ENCODE results near the gene ZNF830. TPM values are rescaled to one million over a fixed set of nuclear protein-coding genes. Genes with fewer than 3 reads are reported as not detected.
"Not testable (repeated sequence)": the region's sequence is repeated elsewhere in the genome, so short reads cannot be mapped to it uniquely, and the experiment has no call there.

The ZNF830 gene
- total RNA-seq, 1 experiment from 2014 or later: 19.2 TPM

DNA sequence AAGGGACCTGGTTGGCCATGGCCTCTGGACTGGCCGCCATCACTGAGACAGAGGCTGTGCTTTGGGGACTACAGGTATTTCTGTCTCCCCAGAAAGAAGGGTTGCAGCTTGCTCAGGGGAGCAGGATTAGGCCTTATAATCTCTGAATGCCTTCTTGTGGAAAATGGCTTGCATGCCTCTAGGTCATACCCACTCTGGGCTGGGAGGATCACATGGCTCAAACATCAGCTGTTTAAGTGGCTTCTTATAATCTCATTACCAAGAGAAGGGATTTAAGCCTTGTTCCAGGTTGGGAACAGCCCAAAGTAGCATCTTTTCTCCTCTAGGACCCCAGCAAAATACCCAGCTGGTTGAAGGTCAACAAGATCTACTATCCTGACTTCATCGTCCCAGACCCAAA, 38.1 kb downstream of the ZNF830 start:
- Mint-ChIP-seq H3K27ac (no peak overlapping the region), H3K36me3 (ENCODE audit: insufficient read depth in 1 of 3, low read depth in 3 of 3) (peaks cover 36 to 99% (median 95%) of the 10 kb centered on the region in 3 experiments)
- H3K56ac ChIP-seq (ENCODE audit: insufficient read length, low read depth, low read length): no peak overlapping the region

DNA sequence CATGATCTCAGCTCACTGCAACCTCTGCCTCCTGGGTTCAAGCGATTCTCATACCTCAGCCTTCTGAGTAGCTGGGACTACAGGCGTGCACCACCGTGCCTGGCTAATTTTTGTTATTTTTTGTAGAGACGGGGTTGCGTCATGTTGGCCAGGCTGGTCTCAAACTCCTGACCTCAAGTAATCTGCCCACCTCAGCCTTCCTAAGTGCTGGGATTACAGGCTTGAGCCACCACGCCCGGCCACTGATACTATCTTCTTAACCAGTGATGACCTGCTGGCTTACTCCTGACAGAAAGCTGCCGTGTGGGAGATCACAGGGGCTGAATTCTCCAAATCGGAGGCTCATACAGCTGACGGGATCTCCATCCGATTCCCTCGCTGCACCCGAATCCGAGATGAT, 39.6 kb downstream of the ZNF830 start:
- H3K4me3 Mint-ChIP-seq; H4K8ac ChIP-seq (replicated peaks; ENCODE audit: insufficient read length, low read depth, low read length); DNase-seq; H3K18ac ChIP-seq (ENCODE audit: insufficient read length, low read depth, low read length); H3K9me3 Mint-ChIP-seq; H3T11ph ChIP-seq (ENCODE audit: low read length); H3K23me2 ChIP-seq (ENCODE audit: insufficient read length, low read depth, low read length, poor library complexity, severe bottlenecking); H3K4me1 Mint-ChIP-seq; H4K20me1 ChIP-seq (ENCODE audit: control insufficient read depth, insufficient read depth, insufficient read length); H3K23ac ChIP-seq (ENCODE audit: insufficient read length, low read depth, low read length); H3K27me3 Mint-ChIP-seq (ENCODE audit: low read depth); H3K9ac ChIP-seq (ENCODE audit: extremely low read depth, insufficient read length, low read length); H3K4ac ChIP-seq (ENCODE audit: low read depth, low read length); H3K14ac ChIP-seq (ENCODE audit: insufficient read depth, low read length); H3K4me2 ChIP-seq (ENCODE audit: insufficient read depth, insufficient read length, low read length); H3K9me3 ChIP-seq (ENCODE audit: control insufficient read depth, low read depth, low read length); H3K27ac Mint-ChIP-seq; H2BK15ac ChIP-seq (ENCODE audit: low read depth, low read length); H2BK12ac ChIP-seq (ENCODE audit: insufficient read length, low read depth, low read length); H3K79me1 ChIP-seq (ENCODE audit: insufficient read depth, low read depth, low read length, poor library complexity, severe bottlenecking); H2BK20ac ChIP-seq (ENCODE audit: low read depth, low read length, poor library complexity, severe bottlenecking); H4K5ac ChIP-seq (ENCODE audit: insufficient read length, low read depth, low read length); H2BK5ac ChIP-seq (ENCODE audit: insufficient read length, low read length); H2AK5ac ChIP-seq (ENCODE audit: insufficient read length, low read length); H4K91ac ChIP-seq (ENCODE audit: insufficient read length, low read depth, low read length); H2BK120ac ChIP-seq (ENCODE audit: low read depth, low read length, poor library complexity, severe bottlenecking); H3K27ac ChIP-seq (ENCODE audit: insufficient read length, low read depth, low read length); H3K56ac ChIP-seq (ENCODE audit: insufficient read length, low read depth, low read length); H3K27me3 ChIP-seq (ENCODE audit: insufficient read depth, low read length); H3K79me2 ChIP-seq (ENCODE audit: insufficient read depth, low read length); H3K4me1 ChIP-seq (ENCODE audit: insufficient read depth, low read length); H2AFZ ChIP-seq (ENCODE audit: low read length): not testable (repeated sequence)
- WGBS (ENCODE audit: extremely low coverage, insufficient read length, low lambda C conversion rate): no CpG with 5 or more reads among the region's 14 CpGs
- H3K36me3 Mint-ChIP-seq (ENCODE audit: insufficient read depth in 1 of 3, low read depth in 3 of 3): peaks cover 33 to 99% (median 95%) of the 10 kb centered on the region in 3 experiments

More for the DNA sequence above, 38.1 kb downstream of the ZNF830 start:
- Mint-ChIP-seq H3K4me1 (no peaks in the 10 kb centered on the region), H3K27me3 (ENCODE audit: low read depth) (no peaks in the 10 kb centered on the region), H3K9me3 (no peaks in the 10 kb centered on the region), H3K4me3 (no peak overlapping the region)
- no peak for DNase-seq
- H3K4ac ChIP-seq (ENCODE audit: low read depth, low read length): no peak overlapping the region
- H3K23ac ChIP-seq (ENCODE audit: insufficient read length, low read depth, low read length): no peak overlapping the region
- no peak overlapping the region for H2BK15ac ChIP-seq (ENCODE audit: low read depth, low read length)
- H2AFZ ChIP-seq (ENCODE audit: low read length): no peak overlapping the region
- no peak overlapping the region for H4K91ac ChIP-seq (ENCODE audit: insufficient read length, low read depth, low read length)
- no peaks in the 10 kb centered on the region for H3K23me2 ChIP-seq (ENCODE audit: insufficient read length, low read depth, low read length, poor library complexity, severe bottlenecking)
- H2BK20ac ChIP-seq (ENCODE audit: low read depth, low read length, poor library complexity, severe bottlenecking): no peak overlapping the region
- H2BK5ac ChIP-seq (ENCODE audit: insufficient read length, low read length): no peak overlapping the region
- no peaks in the 10 kb centered on the region for H3K79me1 ChIP-seq (ENCODE audit: insufficient read depth, low read depth, low read length, poor library complexity, severe bottlenecking)
- H3K27ac ChIP-seq (ENCODE audit: insufficient read length, low read depth, low read length): no peak overlapping the region
- no peak overlapping the region for H3K4me2 ChIP-seq (ENCODE audit: insufficient read depth, insufficient read length, low read length)
- H2AK5ac ChIP-seq (ENCODE audit: insufficient read length, low read length): no peak overlapping the region
- H2BK120ac ChIP-seq (ENCODE audit: low read depth, low read length, poor library complexity, severe bottlenecking): no peak overlapping the region
- WGBS (ENCODE audit: extremely low coverage, insufficient read length, low lambda C conversion rate): no CpG with 5 or more reads among the region's 2 CpGs
- H3K18ac ChIP-seq (ENCODE audit: insufficient read length, low read depth, low read length): no peak overlapping the region
- H4K20me1 ChIP-seq (ENCODE audit: control insufficient read depth, insufficient read depth, insufficient read length): no peaks in the 10 kb centered on the region
- no peaks in the 10 kb centered on the region for H3K4me1 ChIP-seq (ENCODE audit: insufficient read depth, low read length)
- no peaks in the 10 kb centered on the region for H3K27me3 ChIP-seq (ENCODE audit: insufficient read depth, low read length)
- TF ChIP-seq, protein P1, sequence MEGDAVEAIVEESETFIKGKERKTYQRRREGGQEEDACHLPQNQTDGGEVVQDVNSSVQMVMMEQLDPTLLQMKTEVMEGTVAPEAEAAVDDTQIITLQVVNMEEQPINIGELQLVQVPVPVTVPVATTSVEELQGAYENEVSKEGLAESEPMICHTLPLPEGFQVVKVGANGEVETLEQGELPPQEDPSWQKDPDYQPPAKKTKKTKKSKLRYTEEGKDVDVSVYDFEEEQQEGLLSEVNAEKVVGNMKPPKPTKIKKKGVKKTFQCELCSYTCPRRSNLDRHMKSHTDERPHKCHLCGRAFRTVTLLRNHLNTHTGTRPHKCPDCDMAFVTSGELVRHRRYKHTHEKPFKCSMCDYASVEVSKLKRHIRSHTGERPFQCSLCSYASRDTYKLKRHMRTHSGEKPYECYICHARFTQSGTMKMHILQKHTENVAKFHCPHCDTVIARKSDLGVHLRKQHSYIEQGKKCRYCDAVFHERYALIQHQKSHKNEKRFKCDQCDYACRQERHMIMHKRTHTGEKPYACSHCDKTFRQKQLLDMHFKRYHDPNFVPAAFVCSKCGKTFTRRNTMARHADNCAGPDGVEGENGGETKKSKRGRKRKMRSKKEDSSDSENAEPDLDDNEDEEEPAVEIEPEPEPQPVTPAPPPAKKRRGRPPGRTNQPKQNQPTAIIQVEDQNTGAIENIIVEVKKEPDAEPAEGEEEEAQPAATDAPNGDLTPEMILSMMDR (conservative IDR thresholded peaks at IDR 0.05): no peak
- H4K8ac ChIP-seq (replicated peaks; ENCODE audit: insufficient read length, low read depth, low read length): no peak overlapping the region
- H3T11ph ChIP-seq (ENCODE audit: low read length): no peak overlapping the region
- no peak overlapping the region for H3K14ac ChIP-seq (ENCODE audit: insufficient read depth, low read length)
- no peaks in the 10 kb centered on the region for H3K79me2 ChIP-seq (ENCODE audit: insufficient read depth, low read length)
- no peak overlapping the region for H3K9ac ChIP-seq (ENCODE audit: extremely low read depth, insufficient read length, low read length)
- no peak overlapping the region for H2BK12ac ChIP-seq (ENCODE audit: insufficient read length, low read depth, low read length)
- H3K9me3 ChIP-seq (ENCODE audit: control insufficient read depth, low read depth, low read length): no peaks in the 10 kb centered on the region
- no peak overlapping the region for H4K5ac ChIP-seq (ENCODE audit: insufficient read length, low read depth, low read length)
